HepG2 (cell line): Measurements from ENCODE around the gene GMNN. TPM values are rescaled to one million over a fixed set of nuclear protein-coding genes. Genes with fewer than 3 reads are reported as not detected.

Source experiments
- ATRX ChIP-seq: sonication (generic); formaldehyde crosslinking; IDR thresholded peaks from 2 replicates; pipeline ENCODE4 v1.4.0; 2020; ENCODE audit warnings: missing genetic modification reagents, borderline replicate concordance
- BRCA1 ChIP-seq: sonication (generic); formaldehyde crosslinking; IDR thresholded peaks from 2 replicates; pipeline ENCODE4 v1.4.0; 2020; ENCODE audit warnings: missing genetic modification reagents
- CSRNP1 ChIP-seq: sonication (generic); formaldehyde crosslinking; IDR thresholded peaks from 2 replicates; pipeline ENCODE4 v1.8.1; 2023; ENCODE audit warnings: mild to moderate bottlenecking, missing genetic modification reagents
- EP300 ChIP-seq, 3 experiments: sonication (generic) in 1 of 3; formaldehyde crosslinking in 1 of 3; IDR thresholded peaks; 2 replicates each; pipeline versions ENCODE4 v1.5.1 to v1.6.1; 2011 to 2020; ENCODE audit warnings: low read depth in 2 of 3, low read length in 2 of 3, borderline replicate concordance in 1 of 3, improper control_type of control experiment in 1 of 3, mild to moderate bottlenecking in 1 of 3, missing genetic modification reagents in 1 of 3, moderate library complexity in 1 of 3
- ERF ChIP-seq: IDR thresholded peaks from 2 replicates; pipeline ENCODE4 v1.6.1; 2018; ENCODE audit warnings: missing biosample characterization, missing genetic modification reagents
- FOSL1 ChIP-seq: sonication (generic); formaldehyde crosslinking; IDR thresholded peaks from 2 replicates; pipeline ENCODE4 v1.9.0; 2021; ENCODE audit warnings: missing genetic modification reagents, borderline replicate concordance
- HMG20A ChIP-seq: IDR thresholded peaks from 2 replicates; pipeline ENCODE4 v1.6.1; 2016; ENCODE audit warnings: borderline replicate concordance
- ISL2 ChIP-seq: sonication (generic); formaldehyde crosslinking; IDR thresholded peaks from 2 replicates; pipeline ENCODE4 v1.5.0; 2020; ENCODE audit warnings: missing genetic modification reagents
- MEIS2 ChIP-seq: sonication (generic); formaldehyde crosslinking; IDR thresholded peaks from 2 replicates; pipeline ENCODE4 v1.9.0; 2021; ENCODE audit warnings: mild to moderate bottlenecking, missing genetic modification reagents
- NCOA1 ChIP-seq: sonication (generic); formaldehyde crosslinking; IDR thresholded peaks from 2 replicates; pipeline ENCODE4 v1.9.0; 2021; ENCODE audit warnings: missing genetic modification reagents
- PRDM15 ChIP-seq: sonication (generic); formaldehyde crosslinking; IDR thresholded peaks from 2 replicates; pipeline ENCODE4 v1.4.0; 2020; ENCODE audit warnings: missing genetic modification reagents
- SP1 ChIP-seq, 2 experiments: fragments of 450-650 bp in 1 of 2; sonication (generic) in 1 of 2; formaldehyde crosslinking in 1 of 2; IDR thresholded peaks; 2 replicates each; pipeline versions ENCODE4 v1.4.0 to v1.6.1; 2016 to 2020; ENCODE audit warnings: missing genetic modification reagents in 1 of 2
- YEATS2 ChIP-seq: sonication (generic); formaldehyde crosslinking; IDR thresholded peaks from 2 replicates; pipeline ENCODE4 v1.4.0; 2020; ENCODE audit warnings: missing genetic modification reagents, borderline replicate concordance
- ZBTB26 ChIP-seq: IDR thresholded peaks from 2 replicates; pipeline ENCODE4 v1.6.1; 2016; ENCODE audit warnings: missing compliant biosample characterization, missing genetic modification reagents, borderline replicate concordance
- ZFY ChIP-seq: sonication (generic); formaldehyde crosslinking; IDR thresholded peaks from 2 replicates; pipeline ENCODE4 v1.4.0; 2020; ENCODE audit warnings: missing genetic modification reagents
- ZNF12 ChIP-seq: sonication (generic); formaldehyde crosslinking; IDR thresholded peaks from 2 replicates; pipeline ENCODE4 v1.5.0; 2020; ENCODE audit warnings: missing genetic modification reagents
- ZNF460 ChIP-seq: sonication (generic); formaldehyde crosslinking; IDR thresholded peaks from 2 replicates; pipeline ENCODE4 v1.5.1; 2020; ENCODE audit warnings: missing genetic modification reagents, mild to moderate bottlenecking, borderline replicate concordance
- ZNF543 ChIP-seq: sonication (generic); formaldehyde crosslinking; IDR thresholded peaks from 2 replicates; pipeline ENCODE4 v1.4.0; 2020; ENCODE audit warnings: mild to moderate bottlenecking, missing genetic modification reagents
- ZNF557 ChIP-seq: sonication (generic); formaldehyde crosslinking; IDR thresholded peaks from 2 replicates; pipeline ENCODE4 v1.4.0; 2020; ENCODE audit warnings: missing genetic modification reagents
- ZNF644 ChIP-seq: IDR thresholded peaks from 2 replicates; pipeline ENCODE4 v1.6.1; 2016; ENCODE audit warnings: low read depth
- polyA plus RNA-seq, 8 experiments: library from polyadenylated mRNA; depleted of rRNA in 3 of 8; stranded (reverse) in 7 of 8; unstranded in 1 of 8; fragments of >200 nt; fragmentation: Illumina TruSeq in 4 of 8; extraction: Trizol in 4 of 8; gene quantifications; 2 replicates each; pipeline versions ENCODE4 v1.2.1 to v1.2.3, GENCODE V29; 2011 to 2016; ENCODE audit warnings: low read depth in 4 of 8, missing spikeins in 1 of 8, mixed read lengths in 1 of 8; ENCODE audit not compliant: insufficient read depth in 1 of 8
- total RNA-seq, 5 experiments: library from RNA; depleted of rRNA; stranded (reverse); fragments of >200 nt; fragmentation: Illumina TruSeq; extraction: Trizol; gene quantifications; 2 replicates each; pipeline ENCODE4 v1.2.3, GENCODE V29; 2016; ENCODE audit warnings: low read depth in 1 of 5

The GMNN gene
- total and polyA plus RNA-seq, 2 of the 13 experiments (the other 11 are each of a cell fraction or from before 2014, with no cell fraction given): 61.8 to 154 TPM

GRCh38 chr6:24802271-24803059 lies 27.7 kb downstream of the GMNN start (continued):
- TF ChIP-seq NCOA1 (CRISPR knock-in tag) (no peak), ZNF543 (CRISPR knock-in tag) (0 out of 2 replicates have a peak, but pooled peaks have one; percentile 34), ZNF644 (CRISPR knock-in tag) (0 out of 2 replicates have a peak, but pooled peaks have one; percentile 15), HMG20A (peak; percentile 63), MEIS2 (CRISPR knock-in tag) (0 out of 2 replicates have a peak, but pooled peaks have one; percentile 29), ISL2 (CRISPR knock-in tag) (peak; percentile 48; the same call in 1 of the 2 replicates), ZNF12 (CRISPR knock-in tag) (peak; percentile 47; the same call in 1 of the 2 replicates), FOSL1 (CRISPR knock-in tag) (peak; percentile 19; the same call in 1 of the 2 replicates), ZFY (peak; percentile 26; the same call in 1 of the 2 replicates), EP300 (IDR thresholded peaks at IDR 0.05; ENCODE audit: low read depth in 2 of 2, low read length in 2 of 2) (peak in 1 of 2 experiments; percentile 16; a peak in 1 of 4 replicates), EP300 (CRISPR knock-in tag; IDR thresholded peaks at IDR 0.05; ENCODE audit: borderline replicate concordance) (no peak), CSRNP1 (no peak), PRDM15 (no peak), ZNF557 (CRISPR knock-in tag) (no peak), SP1 (IDR thresholded peaks at IDR 0.05) (no peak), SP1 (CRISPR knock-in tag; IDR thresholded peaks at IDR 0.05) (no peak), ATRX (CRISPR knock-in tag) (no peak), ERF (CRISPR knock-in tag) (0 out of 2 replicates have a peak, but pooled peaks have one; percentile 26), ZNF460 (CRISPR knock-in tag) (peak; percentile 66; the same call in 1 of the 2 replicates), ZBTB26 (CRISPR knock-in tag) (0 out of 2 replicates have a peak, but pooled peaks have one; percentile 57), BRCA1 (CRISPR knock-in tag) (0 out of 2 replicates have a peak, but pooled peaks have one; percentile 42), YEATS2 (CRISPR knock-in tag) (no peak)
